K562 (cell line): ENCODE measurements around the gene ZNF567. TPM values are rescaled to one million over a fixed set of nuclear protein-coding genes. Genes with fewer than 3 reads are reported as not detected.

Source experiments
- polyA plus RNA-seq, 8 experiments: library from polyadenylated mRNA; depleted of rRNA in 4 of 8; stranded (reverse) in 5 of 8; unstranded in 3 of 8; fragments of >200 nt; fragmentation: Nextera tagmentation in 2 of 8; fragmentation: Illumina TruSeq in 1 of 8; extraction: Ambion mirVana in 2 of 8; extraction: Trizol in 1 of 8; gene quantifications; 2 replicates each; pipeline versions ENCODE4 v1.2.1 to v1.2.3, GENCODE V29; 2011 to 2014; ENCODE audit warnings: inconsistent platforms in 1 of 8, missing spikeins in 1 of 8
- total RNA-seq, 7 experiments: library from RNA; depleted of rRNA in 6 of 7; stranded (reverse); fragments of >200 nt in 6 of 7; fragmentation: Illumina TruSeq in 2 of 7; extraction: Trizol in 2 of 7; gene quantifications; 2 replicates each; pipeline versions ENCODE4 v1.2.1 to v1.2.3, GENCODE V29; 2011 to 2021; ENCODE audit warnings: low replicate concordance in 1 of 7

Gene ZNF567
- total and polyA plus RNA-seq, 9 of the 15 experiments (the other 6 are each of a cell fraction or from before 2014, with no cell fraction given) = 3.1 to 11.5 (median 7.4) TPM

Other genes with a start within 250 kb of the ZNF567 start
Only the 7 nearest of the 10 such genes appear.
- gene ZNF260, start 159.3 kb upstream of the ZNF567 start, total RNA-seq (2014; rRNA removed) = 4.4 and 4.8 TPM in 2 replicates
- gene ZNF260, start 159.3 kb upstream of the ZNF567 start, total RNA-seq (2014; rRNA removed; fragmentation: Illumina TruSeq; extraction: Trizol) = 14.9 and 17.1 TPM in 2 replicates
- gene ZNF260, start 159.3 kb upstream of the ZNF567 start, total RNA-seq (2015; rRNA removed; fragmentation: Illumina TruSeq; extraction: Trizol) = 15.5 and 16.6 TPM in 2 replicates
- gene ZNF260, start 159.3 kb upstream of the ZNF567 start, total RNA-seq (2021) = 5.8 and 7.3 TPM in 2 replicates
- 10.2 and 10.6 TPM in 2 replicates for gene ZNF260, start 159.3 kb upstream of the ZNF567 start, polyA plus RNA-seq (2011; rRNA removed)
- 6.8 and 8.5 TPM in 2 replicates for gene ZNF260, start 159.3 kb upstream of the ZNF567 start, polyA plus RNA-seq (2014; fragmentation: Illumina TruSeq; extraction: Trizol)
- gene ZNF260, start 159.3 kb upstream of the ZNF567 start, polyA plus RNA-seq (2014; fragmentation: Nextera tagmentation; extraction: Ambion mirVana) = 1 to 10 TPM; 2.6 to 3.7 TPM
- gene ZNF260, start 159.3 kb upstream of the ZNF567 start, polyA plus RNA-seq (2014; rRNA removed) = 5.2 TPM in 2 replicates
- gene ZNF529, start 114.3 kb upstream of the ZNF567 start, total RNA-seq (2014; rRNA removed) = 4.1 and 5.4 TPM in 2 replicates
- gene ZNF529, start 114.3 kb upstream of the ZNF567 start, total RNA-seq (2014; rRNA removed; fragmentation: Illumina TruSeq; extraction: Trizol) = 7.9 and 10.5 TPM in 2 replicates
- gene ZNF529, start 114.3 kb upstream of the ZNF567 start, total RNA-seq (2015; rRNA removed; fragmentation: Illumina TruSeq; extraction: Trizol) = 4.8 and 5.0 TPM in 2 replicates
- 6.2 and 10.4 TPM in 2 replicates for gene ZNF529, start 114.3 kb upstream of the ZNF567 start, total RNA-seq (2021)
- 12.6 and 13.6 TPM in 2 replicates for gene ZNF529, start 114.3 kb upstream of the ZNF567 start, polyA plus RNA-seq (2011; rRNA removed)
- 6.5 and 6.7 TPM in 2 replicates for gene ZNF529, start 114.3 kb upstream of the ZNF567 start, polyA plus RNA-seq (2014; fragmentation: Illumina TruSeq; extraction: Trizol)
- gene ZNF529, start 114.3 kb upstream of the ZNF567 start, polyA plus RNA-seq (2014; fragmentation: Nextera tagmentation; extraction: Ambion mirVana) = 1 to 10 TPM; 2.4 to 3.2 TPM
- 6.3 and 6.9 TPM in 2 replicates for gene ZNF529, start 114.3 kb upstream of the ZNF567 start, polyA plus RNA-seq (2014; rRNA removed)
- 0.27 TPM in 1 of 2 replicates, not detected in the other for gene ZNF382, start 82.3 kb upstream of the ZNF567 start, total RNA-seq (2014; rRNA removed)
- 0.06 and 0.22 TPM in 2 replicates for gene ZNF382, start 82.3 kb upstream of the ZNF567 start, total RNA-seq (2014; rRNA removed; fragmentation: Illumina TruSeq; extraction: Trizol)
- gene ZNF382, start 82.3 kb upstream of the ZNF567 start, total RNA-seq (2015; rRNA removed; fragmentation: Illumina TruSeq; extraction: Trizol) = 0.08 TPM in 1 of 2 replicates, not detected in the other
- 0.18 TPM in 1 of 2 replicates, not detected in the other for gene ZNF382, start 82.3 kb upstream of the ZNF567 start, total RNA-seq (2021)
- gene ZNF382, start 82.3 kb upstream of the ZNF567 start, polyA plus RNA-seq (2011; rRNA removed) = 0.10 and 0.14 TPM in 2 replicates
- gene ZNF382, start 82.3 kb upstream of the ZNF567 start, polyA plus RNA-seq (2014; fragmentation: Illumina TruSeq; extraction: Trizol) = not detected in 2 replicates
- under 1 TPM in 1 of 2 experiments, not detected in 1; 0.04 TPM for gene ZNF382, start 82.3 kb upstream of the ZNF567 start, polyA plus RNA-seq (2014; fragmentation: Nextera tagmentation; extraction: Ambion mirVana)
- gene ZNF382, start 82.3 kb upstream of the ZNF567 start, polyA plus RNA-seq (2014; rRNA removed) = 0.96 TPM in 1 of 2 replicates, not detected in the other
- 0.41 and 1.2 TPM in 2 replicates for gene ZNF461, start 20.8 kb upstream of the ZNF567 start, total RNA-seq (2014; rRNA removed)
- gene ZNF461, start 20.8 kb upstream of the ZNF567 start, total RNA-seq (2014; rRNA removed; fragmentation: Illumina TruSeq; extraction: Trizol) = 0.45 and 0.91 TPM in 2 replicates
- 0.38 and 0.80 TPM in 2 replicates for gene ZNF461, start 20.8 kb upstream of the ZNF567 start, total RNA-seq (2015; rRNA removed; fragmentation: Illumina TruSeq; extraction: Trizol)
- gene ZNF461, start 20.8 kb upstream of the ZNF567 start, total RNA-seq (2021) = 0.20 and 0.45 TPM in 2 replicates
- 0.15 and 0.74 TPM in 2 replicates for gene ZNF461, start 20.8 kb upstream of the ZNF567 start, polyA plus RNA-seq (2011; rRNA removed)
- 0.34 and 0.66 TPM in 2 replicates for gene ZNF461, start 20.8 kb upstream of the ZNF567 start, polyA plus RNA-seq (2014; fragmentation: Illumina TruSeq; extraction: Trizol)
- under 1 TPM; 0.29 to 0.48 TPM for gene ZNF461, start 20.8 kb upstream of the ZNF567 start, polyA plus RNA-seq (2014; fragmentation: Nextera tagmentation; extraction: Ambion mirVana)
- gene ZNF461, start 20.8 kb upstream of the ZNF567 start, polyA plus RNA-seq (2014; rRNA removed) = 0.32 and 0.65 TPM in 2 replicates
- 5.3 and 6.6 TPM in 2 replicates for gene ZNF850, start 85.2 kb downstream of the ZNF567 start, total RNA-seq (2014; rRNA removed)
- 13.0 and 16.2 TPM in 2 replicates for gene ZNF850, start 85.2 kb downstream of the ZNF567 start, total RNA-seq (2014; rRNA removed; fragmentation: Illumina TruSeq; extraction: Trizol)
- 10.1 and 11.2 TPM in 2 replicates for gene ZNF850, start 85.2 kb downstream of the ZNF567 start, total RNA-seq (2015; rRNA removed; fragmentation: Illumina TruSeq; extraction: Trizol)
- 8.6 and 10.4 TPM in 2 replicates for gene ZNF850, start 85.2 kb downstream of the ZNF567 start, total RNA-seq (2021)
- 5.9 and 6.5 TPM in 2 replicates for gene ZNF850, start 85.2 kb downstream of the ZNF567 start, polyA plus RNA-seq (2011; rRNA removed)
- gene ZNF850, start 85.2 kb downstream of the ZNF567 start, polyA plus RNA-seq (2014; fragmentation: Illumina TruSeq; extraction: Trizol) = 2.5 and 2.9 TPM in 2 replicates
- 1 to 10 TPM; 1.2 to 1.8 TPM for gene ZNF850, start 85.2 kb downstream of the ZNF567 start, polyA plus RNA-seq (2014; fragmentation: Nextera tagmentation; extraction: Ambion mirVana)
- gene ZNF850, start 85.2 kb downstream of the ZNF567 start, polyA plus RNA-seq (2014; rRNA removed) = 4.8 and 5.3 TPM in 2 replicates
- gene ZNF790, start 150.8 kb downstream of the ZNF567 start, total RNA-seq (2014; rRNA removed) = 0.24 and 1.2 TPM in 2 replicates
- gene ZNF790, start 150.8 kb downstream of the ZNF567 start, total RNA-seq (2014; rRNA removed; fragmentation: Illumina TruSeq; extraction: Trizol) = 0.87 and 1.6 TPM in 2 replicates
- gene ZNF790, start 150.8 kb downstream of the ZNF567 start, total RNA-seq (2015; rRNA removed; fragmentation: Illumina TruSeq; extraction: Trizol) = 0.41 and 0.62 TPM in 2 replicates
- gene ZNF790, start 150.8 kb downstream of the ZNF567 start, total RNA-seq (2021) = 0.38 and 0.49 TPM in 2 replicates
- gene ZNF790, start 150.8 kb downstream of the ZNF567 start, polyA plus RNA-seq (2011; rRNA removed) = 0.07 and 0.33 TPM in 2 replicates
- gene ZNF790, start 150.8 kb downstream of the ZNF567 start, polyA plus RNA-seq (2014; fragmentation: Illumina TruSeq; extraction: Trizol) = 0.29 and 0.37 TPM in 2 replicates
- gene ZNF790, start 150.8 kb downstream of the ZNF567 start, polyA plus RNA-seq (2014; fragmentation: Nextera tagmentation; extraction: Ambion mirVana) = under 1 TPM; 0.46 to 0.53 TPM
- 0.88 and 1.7 TPM in 2 replicates for gene ZNF790, start 150.8 kb downstream of the ZNF567 start, polyA plus RNA-seq (2014; rRNA removed)
- 0.64 and 0.65 TPM in 2 replicates for gene ZNF345, start 163.3 kb downstream of the ZNF567 start, total RNA-seq (2014; rRNA removed)
- gene ZNF345, start 163.3 kb downstream of the ZNF567 start, total RNA-seq (2014; rRNA removed; fragmentation: Illumina TruSeq; extraction: Trizol) = 0.65 and 1.2 TPM in 2 replicates
- gene ZNF345, start 163.3 kb downstream of the ZNF567 start, total RNA-seq (2015; rRNA removed; fragmentation: Illumina TruSeq; extraction: Trizol) = 0.54 and 0.57 TPM in 2 replicates
- gene ZNF345, start 163.3 kb downstream of the ZNF567 start, total RNA-seq (2021) = 1.4 and 1.6 TPM in 2 replicates
- 0.47 and 1.3 TPM in 2 replicates for gene ZNF345, start 163.3 kb downstream of the ZNF567 start, polyA plus RNA-seq (2011; rRNA removed)
- gene ZNF345, start 163.3 kb downstream of the ZNF567 start, polyA plus RNA-seq (2014; fragmentation: Illumina TruSeq; extraction: Trizol) = 0.42 and 0.51 TPM in 2 replicates
- gene ZNF345, start 163.3 kb downstream of the ZNF567 start, polyA plus RNA-seq (2014; fragmentation: Nextera tagmentation; extraction: Ambion mirVana) = under 1 TPM; 0.38 to 0.84 TPM
- 0.31 and 1.1 TPM in 2 replicates for gene ZNF345, start 163.3 kb downstream of the ZNF567 start, polyA plus RNA-seq (2014; rRNA removed)